A549 (cell line): ENCODE data around the gene PILRB. TPM values are rescaled to one million over a fixed set of nuclear protein-coding genes. Genes with fewer than 3 reads are reported as not detected.
A peak's percentile ranks its signal among the peaks of the same experiment; 100 is the strongest.
"Not testable (repeated sequence)": the region's sequence is repeated elsewhere in the genome, so short reads cannot be mapped to it uniquely, and the experiment has no call there.

ENCODE experiments used
- ATAC-seq, 2 experiments: fragments of 200-7000 bp in 1 of 2; fragments of >200 bp in 1 of 2; cut with Nextera tagmentation in 1 of 2; cut with Tn5 transposase in 1 of 2; 3 replicates each; pipeline versions ENCODE4 v1.8.0 to v1.9.1; 2018 to 2020; ENCODE audit warnings: mild to moderate bottlenecking in 1 of 2, moderate library complexity in 1 of 2
- CTCF ChIA-PET: fragments of 300-600 bp; sonication (Branson Sonifier 250); formaldehyde crosslinking; extraction: SDS; loops from one replicate; lab custom pipeline; 2021; ENCODE audit warnings: antibody characterized with exemption, inconsistent platforms; lab: Yijun Ruan, JAX
- POLR2A ChIA-PET: fragments of 350-600 bp; formaldehyde crosslinking; extraction: SDS; loops from one replicate; lab custom pipeline; 2021; ENCODE audit warnings: antibody characterized with exemption, inconsistent platforms; lab: Yijun Ruan, JAX
- DNase-seq, 2 experiments: peaks; one replicate each; pipeline versions ENCODE4 v3.0.0 to v3.0.0-alpha.2; 2011 to 2016; ENCODE audit warnings: low read depth in 1 of 2, low spot score in 1 of 2
- FAIRE-seq: peaks from 2 replicates; lab custom pipeline; 2011; peaks lifted over from hg19 to GRCh38; lab: Jason Lieb, UNC
- H3K27ac ChIP-seq, 2 experiments: fragments of >200 bp; sonication (Bioruptor Twin); formaldehyde crosslinking; 3 replicates each; pipeline ENCODE4 v1.5.1; 2016 to 2017
- H3K4me1 ChIP-seq: fragments of >200 bp; sonication (Bioruptor Twin); formaldehyde crosslinking; 3 replicates; pipeline ENCODE4 v1.6.1; 2016
- H3K4me2 ChIP-seq: fragments of >200 bp; sonication (Bioruptor Twin); formaldehyde crosslinking; 3 replicates; pipeline ENCODE4 v1.6.1; 2016
- H3K4me3 ChIP-seq: fragments of >200 bp; sonication (Bioruptor Twin); formaldehyde crosslinking; 3 replicates; pipeline ENCODE4 v1.5.1; 2016
- H3K9me3 ChIP-seq: fragments of >200 bp; sonication (Bioruptor Twin); formaldehyde crosslinking; 3 replicates; pipeline ENCODE4 v1.6.1; 2016
- EHMT2 ChIP-seq: fragments of 200-600 bp; sonication (generic); IDR thresholded peaks from 2 replicates; pipeline ENCODE4 v1.6.1; 2016; ENCODE audit warnings: antibody characterized with exemption, low read depth, mild to moderate bottlenecking, moderate library complexity
- ESRRA ChIP-seq: fragments of 150-350 bp; IDR thresholded peaks from 2 replicates; pipeline ENCODE4 v1.6.1; 2014; ENCODE audit warnings: mild to moderate bottlenecking, low read length, borderline replicate concordance
- FOSL2 ChIP-seq, 2 experiments: fragments of 450-650 bp in 1 of 2; fragments of >200 bp in 1 of 2; sonication (Bioruptor Twin) in 1 of 2; formaldehyde crosslinking; IDR thresholded peaks; 2 replicates each; pipeline versions ENCODE4 v1.5.0 to v1.6.1; 2016 to 2020; ENCODE audit warnings: mild to moderate bottlenecking in 1 of 2, moderate library complexity in 1 of 2
- FOXS1 ChIP-seq: fragments of 250-450 bp; sonication (Bioruptor Pico); IDR thresholded peaks from 2 replicates; pipeline ENCODE4 v1.5.0; 2020; ENCODE audit warnings: mild to moderate bottlenecking, moderate library complexity
- HDAC2 ChIP-seq: fragments of 200-600 bp; sonication (generic); IDR thresholded peaks from 2 replicates; pipeline ENCODE4 v1.6.1; 2016
- HOXA7 ChIP-seq: fragments of 250-450 bp; sonication (Bioruptor Pico); IDR thresholded peaks from 2 replicates; pipeline ENCODE4 v1.5.0; 2020; ENCODE audit warnings: mild to moderate bottlenecking, moderate library complexity
- HOXB13 ChIP-seq: fragments of 250-450 bp; sonication (Bioruptor Pico); IDR thresholded peaks from 2 replicates; pipeline ENCODE4 v1.5.0; 2020; ENCODE audit warnings: low read depth, mild to moderate bottlenecking, moderate library complexity
- HOXB5 ChIP-seq: fragments of 250-450 bp; sonication (Bioruptor Pico); IDR thresholded peaks from 2 replicates; pipeline ENCODE4 v1.5.0; 2020; ENCODE audit warnings: mild to moderate bottlenecking, moderate library complexity
- MAZ ChIP-seq: fragments of 150-350 bp; IDR thresholded peaks from 2 replicates; pipeline ENCODE4 v1.6.1; 2014; ENCODE audit warnings: antibody characterized with exemption, low read depth, low read length, borderline replicate concordance
- MYC ChIP-seq: IDR thresholded peaks from 2 replicates; pipeline ENCODE4 v1.6.1; 2012; ENCODE audit warnings: mild to moderate bottlenecking, inconsistent platforms, low read length, improper control_type of control experiment, borderline replicate concordance
- NR3C1 ChIP-seq: fragments of >200 bp; sonication (Bioruptor Twin); formaldehyde crosslinking; IDR thresholded peaks from 3 replicates; pipeline ENCODE4 v1.6.1; 2017
- POLR2AphosphoS2 ChIP-seq: conservative IDR thresholded peaks from 2 replicates; pipeline ENCODE4 v1.6.1; 2012; ENCODE audit warnings: low read length, improper control_type of control experiment, inconsistent platforms
- ZFP36 ChIP-seq: fragments of 450-650 bp; IDR thresholded peaks from 2 replicates; pipeline ENCODE4 v1.6.1; 2014; ENCODE audit warnings: borderline replicate concordance; ENCODE audit not compliant: partially characterized antibody
- ZNF302 ChIP-seq: fragments of 250-450 bp; sonication (Bioruptor Pico); IDR thresholded peaks from 2 replicates; pipeline ENCODE4 v1.9.0; 2021; ENCODE audit warnings: inconsistent platforms, mild to moderate bottlenecking, moderate library complexity
- WGBS: methylation state at CpG from one replicate; pipeline ENCODE4 v1.1.6; 2017; ENCODE audit errors: missing lambda C conversion rate; 5-methylcytosine and 5-hydroxymethylcytosine counted together
- polyA plus RNA-seq, 4 experiments: library from polyadenylated mRNA; depleted of rRNA in 3 of 4; stranded (reverse); fragments of >200 nt; fragmentation: RNase III in 1 of 4; extraction: RNeasy Plus Mini Kit Qiagen cat#74134 plus additional on column Dnase treatment in 1 of 4; gene quantifications; 2 replicates in 3 of 4; 3 replicates in 1 of 4; pipeline ENCODE4 v1.2.3, GENCODE V29; 2011 to 2017
- TF ChIP-seq, protein P1 (sequence below): fragments of >200 bp; sonication (Bioruptor Twin); formaldehyde crosslinking; IDR thresholded peaks from 3 replicates; pipeline ENCODE4 v1.5.1; 2016

PILRB gene
- polyA plus RNA-seq, 2 of the 4 experiments (the other 2 are of a cell fraction), result 24.9 to 47.8 TPM

- Histone ChIP-seq H3K4me3 (no peak overlapping the region), H3K27ac (no peak overlapping the region), H3K4me2 (no peak overlapping the region), H3K4me1 (no peaks in the 10 kb centered on the region), H3K9me3 (no peaks in the 10 kb centered on the region)
- no peak for ATAC-seq
- FAIRE-seq, result no peak
- 90% methylated on average over 3 of the region's 3 CpGs for WGBS
- DNase-seq, result no peak
- POLR2A ChIA-PET, result no interaction called here
- CTCF ChIA-PET, result interaction anchor here (1.7 kb wide), 1 partner anchor 41 kb away, joined by 3 read pairs; no protein-coding TSS in a partner anchor
- TF ChIP-seq FOSL2 (IDR thresholded peaks at IDR 0.05), result no peak
- TF ChIP-seq FOSL2 (CRISPR knock-in tag; IDR thresholded peaks at IDR 0.05), result no peak
- peak; percentile 95 for TF ChIP-seq ZFP36
- TF ChIP-seq HDAC2, result no peak
- TF ChIP-seq, all 56 proteins: peak for 1
These were observed 2.4 kb downstream of the PILRB start for GRCh38 chr7:100360135-100360854.

DNA sequence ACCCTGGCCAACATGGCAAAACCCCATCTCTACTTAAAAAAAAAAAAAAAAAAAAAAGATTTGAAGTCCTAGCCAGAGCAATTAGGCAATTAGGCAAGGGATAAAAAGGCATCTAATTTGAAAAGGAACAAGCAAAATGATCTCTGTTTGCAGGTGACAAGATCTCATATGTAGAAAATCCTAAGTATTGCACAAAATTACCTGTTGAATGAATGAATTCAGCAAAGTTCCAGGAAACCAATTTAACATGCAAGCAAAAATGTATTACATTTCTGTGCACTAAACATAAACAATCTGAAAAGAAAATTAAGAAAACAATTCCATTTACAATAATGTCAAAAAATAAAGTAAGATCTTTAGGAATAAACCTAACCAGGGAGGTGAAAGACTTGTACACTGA, 5.2 kb downstream of the PILRB start:
- Histone ChIP-seq H3K4me2 (no peak overlapping the region), H3K27ac (no peak overlapping the region), H3K9me3 (no peaks in the 10 kb centered on the region), H3K4me1 (no peaks in the 10 kb centered on the region), H3K4me3 (no peak overlapping the region)
- TF ChIP-seq FOSL2 (IDR thresholded peaks at IDR 0.05) (no peak), FOSL2 (CRISPR knock-in tag; IDR thresholded peaks at IDR 0.05) (no peak), POLR2AphosphoS2 (no peak), NR3C1 (no peak), EHMT2 (no peak), HOXB13 (no peak), ZNF302 (CRISPR knock-in tag) (no peak), FOXS1 (CRISPR knock-in tag) (no peak), MYC (no peak), HOXB5 (no peak)
- TF ChIP-seq, protein P1, sequence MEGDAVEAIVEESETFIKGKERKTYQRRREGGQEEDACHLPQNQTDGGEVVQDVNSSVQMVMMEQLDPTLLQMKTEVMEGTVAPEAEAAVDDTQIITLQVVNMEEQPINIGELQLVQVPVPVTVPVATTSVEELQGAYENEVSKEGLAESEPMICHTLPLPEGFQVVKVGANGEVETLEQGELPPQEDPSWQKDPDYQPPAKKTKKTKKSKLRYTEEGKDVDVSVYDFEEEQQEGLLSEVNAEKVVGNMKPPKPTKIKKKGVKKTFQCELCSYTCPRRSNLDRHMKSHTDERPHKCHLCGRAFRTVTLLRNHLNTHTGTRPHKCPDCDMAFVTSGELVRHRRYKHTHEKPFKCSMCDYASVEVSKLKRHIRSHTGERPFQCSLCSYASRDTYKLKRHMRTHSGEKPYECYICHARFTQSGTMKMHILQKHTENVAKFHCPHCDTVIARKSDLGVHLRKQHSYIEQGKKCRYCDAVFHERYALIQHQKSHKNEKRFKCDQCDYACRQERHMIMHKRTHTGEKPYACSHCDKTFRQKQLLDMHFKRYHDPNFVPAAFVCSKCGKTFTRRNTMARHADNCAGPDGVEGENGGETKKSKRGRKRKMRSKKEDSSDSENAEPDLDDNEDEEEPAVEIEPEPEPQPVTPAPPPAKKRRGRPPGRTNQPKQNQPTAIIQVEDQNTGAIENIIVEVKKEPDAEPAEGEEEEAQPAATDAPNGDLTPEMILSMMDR, result no peak
- FAIRE-seq (no peak), DNase-seq (no peak), ATAC-seq (no peak)
- ChIA-PET POLR2A (no interaction called here), CTCF (no interaction called here)

DNA sequence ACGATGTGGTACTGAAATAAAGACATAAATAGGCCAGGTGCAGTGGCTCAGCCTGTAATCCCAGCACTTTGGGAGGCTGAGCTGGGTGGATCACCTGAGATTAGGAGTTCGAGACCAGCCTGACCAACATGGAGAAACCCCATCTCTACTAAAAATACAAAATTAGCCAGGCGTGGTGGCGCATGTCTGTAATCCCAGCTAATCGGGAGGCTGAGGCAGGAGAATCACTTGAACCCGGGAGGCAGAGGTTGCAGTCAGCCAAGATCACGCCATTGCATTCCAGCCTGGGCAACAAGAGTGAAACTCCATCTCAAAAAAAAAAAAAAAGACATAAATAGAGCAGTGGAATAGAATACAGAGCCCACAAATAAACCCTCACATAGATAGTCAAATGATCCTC, 5.9 kb downstream of the PILRB start:
- WGBS, result 93% methylated on average over 7 of the region's 7 CpGs
- ATAC-seq, H3K9me3 ChIP-seq, FAIRE-seq, DNase-seq, POLR2A ChIA-PET, H3K4me1 ChIP-seq, H3K4me3 ChIP-seq, H3K27ac ChIP-seq, H3K4me2 ChIP-seq: not testable (repeated sequence)
- CTCF ChIA-PET, result interaction anchor here (1.7 kb wide), 1 partner anchor 11 kb away, joined by 4 read pairs; no protein-coding TSS in a partner anchor

DNA sequence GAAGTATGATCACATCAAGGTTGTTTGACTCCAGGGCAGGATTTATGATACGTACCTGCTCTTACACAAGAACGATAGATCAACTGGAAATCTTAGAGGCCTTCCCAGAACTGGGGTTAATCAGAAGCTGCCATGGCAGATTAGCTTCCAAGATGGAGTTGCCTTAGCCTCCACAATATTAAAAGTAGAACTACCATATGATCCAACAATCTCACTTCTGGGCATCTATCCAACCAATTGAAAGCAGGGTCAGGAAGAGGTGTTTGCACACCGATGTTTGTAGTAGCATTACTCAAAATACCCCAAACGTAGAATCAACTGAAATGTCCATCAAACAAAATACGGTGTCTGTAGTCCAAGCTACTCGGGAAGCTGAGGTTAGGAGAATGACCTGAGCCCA, 6.6 kb downstream of the PILRB start:
- TF ChIP-seq HOXA7 (CRISPR knock-in tag), result 0 out of 2 replicates have a peak, but pooled peaks have one; percentile 20
- TF ChIP-seq ESRRA, result no peak
- TF ChIP-seq MAZ, result no peak
- 78% methylated on average over 6 of the region's 6 CpGs for WGBS
- ATAC-seq (no peak), DNase-seq (no peak), FAIRE-seq (no peak)
- Histone ChIP-seq H3K4me1 (no peaks in the 10 kb centered on the region), H3K9me3 (no peaks in the 10 kb centered on the region), H3K27ac (no peak overlapping the region), H3K4me2 (no peak overlapping the region), H3K4me3 (no peak overlapping the region)
- CTCF ChIA-PET, result interaction anchor here (0.6 to 1.8 kb wide), 5 partner anchors 10 to 195 kb away, joined by 3 to 4 read pairs (median 4); no protein-coding TSS in a partner anchor
- POLR2A ChIA-PET, result no interaction called here

- POLR2A ChIA-PET, FAIRE-seq, DNase-seq, H3K27ac ChIP-seq, H3K4me1 ChIP-seq, H3K4me2 ChIP-seq, H3K9me3 ChIP-seq, ATAC-seq, H3K4me3 ChIP-seq: not testable (repeated sequence)
- CTCF ChIA-PET, result interaction anchor here (1.8 kb wide), 1 partner anchor 31 kb away, joined by 3 read pairs; no protein-coding TSS in a partner anchor
- WGBS, result 93% methylated on average over 7 of the region's 7 CpGs
These were observed 8.1 kb downstream of the PILRB start for GRCh38 chr7:100365998-100366367.
